WTC11 (cell line): ENCODE results near the gene PPM1N. TPM values are rescaled to one million over a fixed set of nuclear protein-coding genes. Genes with fewer than 3 reads are reported as not detected.

Experiments used
- ATAC-seq: fragments of 200-7000 bp; cut with Tn5 transposase; 2 replicates; pipeline ENCODE4 v1.10.0; 2021; ENCODE audit warnings: mild to moderate bottlenecking, moderate library complexity
- CTCF ChIA-PET: fragments of 300-600 bp; sonication (Branson Sonifier 250); formaldehyde crosslinking; loops from one replicate; lab custom pipeline; 2021; ENCODE audit warnings: antibody characterized with exemption; lab: Charles Lee
- POLR2A ChIA-PET: fragments of 350-600 bp; sonication (Branson Sonifier 250); formaldehyde crosslinking; loops from one replicate; lab custom pipeline; 2021; ENCODE audit warnings: antibody characterized with exemption; lab: Charles Lee
- DNase-seq: peaks from one replicate; pipeline ENCODE4 v3.0.0; 2021; ENCODE audit warnings: low spot score
- H3K27ac Mint-ChIP-seq: 2 replicates; pipeline ENCODE4 v1.8.0; 2021; ENCODE audit warnings: mixed read lengths
- H3K27me3 Mint-ChIP-seq: 2 replicates; pipeline ENCODE4 v1.8.0; 2021; ENCODE audit warnings: low read depth, mild to moderate bottlenecking, moderate library complexity, mixed read lengths
- H3K36me3 Mint-ChIP-seq: 2 replicates; pipeline ENCODE4 v1.8.0; 2021; ENCODE audit warnings: mixed read lengths
- H3K4me1 Mint-ChIP-seq: 2 replicates; pipeline ENCODE4 v1.8.0; 2022; ENCODE audit warnings: mixed read lengths
- H3K4me3 Mint-ChIP-seq: 2 replicates; pipeline ENCODE4 v1.8.0; 2021; ENCODE audit warnings: mild to moderate bottlenecking, moderate library complexity, mixed read lengths
- H3K9me3 Mint-ChIP-seq: 2 replicates; pipeline ENCODE4 v1.8.0; 2021; ENCODE audit warnings: mixed read lengths
- CREM ChIP-seq: sonication (generic); formaldehyde crosslinking; IDR thresholded peaks from 2 replicates; pipeline ENCODE4 v1.8.1; 2022; ENCODE audit warnings: mild to moderate bottlenecking, missing genetic modification reagents, moderate library complexity
- GABPB1 ChIP-seq: sonication (generic); formaldehyde crosslinking; IDR thresholded peaks from 2 replicates; pipeline ENCODE4 v1.8.1; 2023; ENCODE audit warnings: mild to moderate bottlenecking, missing genetic modification reagents
- NR1H2 ChIP-seq: sonication (generic); formaldehyde crosslinking; IDR thresholded peaks from 2 replicates; pipeline ENCODE4 v1.9.0; 2021; ENCODE audit warnings: mild to moderate bottlenecking, moderate library complexity, missing genetic modification reagents
- ZNF219 ChIP-seq: sonication (generic); formaldehyde crosslinking; IDR thresholded peaks from 2 replicates; pipeline ENCODE4 v1.8.0; 2023; ENCODE audit warnings: missing genetic modification reagents, mild to moderate bottlenecking, borderline replicate concordance
- ZNF232 ChIP-seq: sonication (generic); formaldehyde crosslinking; IDR thresholded peaks from 2 replicates; pipeline ENCODE4 v1.8.0; 2022; ENCODE audit warnings: mild to moderate bottlenecking, missing genetic modification reagents
- ZNF671 ChIP-seq: fragments of 250-450 bp; sonication (Bioruptor Pico); IDR thresholded peaks from 2 replicates; pipeline ENCODE4 v1.8.0; 2021; ENCODE audit warnings: mild to moderate bottlenecking
- total RNA-seq: library from RNA; stranded (reverse); gene quantifications from 3 replicates; pipeline ENCODE4 v1.2.3, GENCODE V29; 2021
- TF ChIP-seq, protein P1 (sequence below): sonication (generic); formaldehyde crosslinking; IDR thresholded peaks from 2 replicates; pipeline ENCODE4 v1.8.0; 2023; ENCODE audit warnings: missing genetic modification reagents, mild to moderate bottlenecking, borderline replicate concordance
- TF ChIP-seq, protein P2 (sequence below): sonication (generic); formaldehyde crosslinking; IDR thresholded peaks from 2 replicates; pipeline ENCODE4 v1.8.1; 2023; ENCODE audit warnings: mild to moderate bottlenecking, missing genetic modification reagents
- TF ChIP-seq, protein P3 (sequence below): sonication (generic); formaldehyde crosslinking; IDR thresholded peaks from 2 replicates; pipeline ENCODE4 v1.8.0; 2023; ENCODE audit warnings: mild to moderate bottlenecking, missing genetic modification reagents
- TF ChIP-seq, protein P4 (sequence below): sonication (generic); formaldehyde crosslinking; IDR thresholded peaks from 2 replicates; pipeline ENCODE4 v1.8.0; 2022; ENCODE audit warnings: mild to moderate bottlenecking, missing genetic modification reagents
- TF ChIP-seq, protein P5 (sequence below): sonication (generic); formaldehyde crosslinking; IDR thresholded peaks from 2 replicates; pipeline ENCODE4 v1.8.1; 2022; ENCODE audit warnings: mild to moderate bottlenecking, moderate library complexity, missing genetic modification reagents
- TF ChIP-seq, protein P6 (sequence below): fragments of 200-600 bp; IDR thresholded peaks from 2 replicates; pipeline ENCODE4 v1.8.0; 2022; ENCODE audit warnings: antibody characterized with exemption
- TF ChIP-seq, protein P7 (sequence below): fragments of 250-450 bp; sonication (Bioruptor Pico); IDR thresholded peaks from 2 replicates; pipeline ENCODE4 v1.8.0; 2021; ENCODE audit warnings: mild to moderate bottlenecking

Gene PPM1N
- total RNA-seq, 1 experiment from 2014 or later = 10.3 TPM

DNA sequence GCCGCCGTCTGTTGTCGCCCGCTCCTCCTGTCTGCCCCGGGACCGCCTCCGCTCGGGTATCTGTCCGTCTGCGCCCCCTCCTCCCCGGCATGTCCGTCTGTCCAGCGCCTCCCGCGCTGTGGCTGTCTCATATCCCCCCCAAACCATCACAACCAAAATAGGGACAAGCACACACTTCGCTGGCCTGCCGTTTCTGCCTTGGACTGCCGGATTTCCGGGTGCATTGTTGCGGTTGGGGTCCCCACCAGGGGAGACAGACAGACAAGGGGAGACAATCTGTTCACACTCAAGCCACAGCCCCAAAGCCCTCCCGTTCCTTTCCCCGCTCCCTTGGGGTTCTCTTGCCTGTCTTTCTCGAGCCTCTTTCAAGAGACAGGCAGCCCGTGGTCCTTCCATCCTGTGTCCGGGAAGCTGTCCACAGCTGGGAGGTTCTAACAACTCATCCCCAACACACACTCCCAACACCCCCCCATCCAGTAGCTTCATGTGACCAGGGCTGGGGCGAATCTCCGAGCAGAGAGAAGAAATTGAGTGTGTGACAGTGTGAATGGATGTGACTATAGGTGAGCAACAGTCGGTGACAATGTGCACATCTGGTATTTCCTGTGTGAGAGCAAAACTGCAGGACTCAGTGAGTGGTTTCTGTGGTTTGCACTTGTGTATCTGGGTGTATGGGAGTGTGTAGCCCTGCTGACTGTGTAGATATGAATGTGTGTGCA, 47.0 kb upstream of the PPM1N start:
- POLR2A ChIA-PET = interaction anchor here (0.6 kb wide), 1 partner anchor 1964 kb away, joined by 4 read pairs; no protein-coding TSS in a partner anchor
- Mint-ChIP-seq H3K27me3 (peaks cover 62% of the 10 kb centered on the region), H3K27ac (no peak overlapping the region), H3K4me1 (peaks cover 24% of the 10 kb centered on the region), H3K4me3 (peak overlapping the region; percentile 79), H3K36me3 (no peaks in the 10 kb centered on the region), H3K9me3 (no peaks in the 10 kb centered on the region)
- ATAC-seq (no peak), DNase-seq (no peak)
- TF ChIP-seq, protein P1, sequence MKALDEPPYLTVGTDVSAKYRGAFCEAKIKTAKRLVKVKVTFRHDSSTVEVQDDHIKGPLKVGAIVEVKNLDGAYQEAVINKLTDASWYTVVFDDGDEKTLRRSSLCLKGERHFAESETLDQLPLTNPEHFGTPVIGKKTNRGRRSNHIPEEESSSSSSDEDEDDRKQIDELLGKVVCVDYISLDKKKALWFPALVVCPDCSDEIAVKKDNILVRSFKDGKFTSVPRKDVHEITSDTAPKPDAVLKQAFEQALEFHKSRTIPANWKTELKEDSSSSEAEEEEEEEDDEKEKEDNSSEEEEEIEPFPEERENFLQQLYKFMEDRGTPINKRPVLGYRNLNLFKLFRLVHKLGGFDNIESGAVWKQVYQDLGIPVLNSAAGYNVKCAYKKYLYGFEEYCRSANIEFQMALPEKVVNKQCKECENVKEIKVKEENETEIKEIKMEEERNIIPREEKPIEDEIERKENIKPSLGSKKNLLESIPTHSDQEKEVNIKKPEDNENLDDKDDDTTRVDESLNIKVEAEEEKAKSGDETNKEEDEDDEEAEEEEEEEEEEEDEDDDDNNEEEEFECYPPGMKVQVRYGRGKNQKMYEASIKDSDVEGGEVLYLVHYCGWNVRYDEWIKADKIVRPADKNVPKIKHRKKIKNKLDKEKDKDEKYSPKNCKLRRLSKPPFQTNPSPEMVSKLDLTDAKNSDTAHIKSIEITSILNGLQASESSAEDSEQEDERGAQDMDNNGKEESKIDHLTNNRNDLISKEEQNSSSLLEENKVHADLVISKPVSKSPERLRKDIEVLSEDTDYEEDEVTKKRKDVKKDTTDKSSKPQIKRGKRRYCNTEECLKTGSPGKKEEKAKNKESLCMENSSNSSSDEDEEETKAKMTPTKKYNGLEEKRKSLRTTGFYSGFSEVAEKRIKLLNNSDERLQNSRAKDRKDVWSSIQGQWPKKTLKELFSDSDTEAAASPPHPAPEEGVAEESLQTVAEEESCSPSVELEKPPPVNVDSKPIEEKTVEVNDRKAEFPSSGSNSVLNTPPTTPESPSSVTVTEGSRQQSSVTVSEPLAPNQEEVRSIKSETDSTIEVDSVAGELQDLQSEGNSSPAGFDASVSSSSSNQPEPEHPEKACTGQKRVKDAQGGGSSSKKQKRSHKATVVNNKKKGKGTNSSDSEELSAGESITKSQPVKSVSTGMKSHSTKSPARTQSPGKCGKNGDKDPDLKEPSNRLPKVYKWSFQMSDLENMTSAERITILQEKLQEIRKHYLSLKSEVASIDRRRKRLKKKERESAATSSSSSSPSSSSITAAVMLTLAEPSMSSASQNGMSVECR (CRISPR knock-in tag) = no peak
- no peak for TF ChIP-seq CREM (CRISPR knock-in tag)
- TF ChIP-seq, protein P2, sequence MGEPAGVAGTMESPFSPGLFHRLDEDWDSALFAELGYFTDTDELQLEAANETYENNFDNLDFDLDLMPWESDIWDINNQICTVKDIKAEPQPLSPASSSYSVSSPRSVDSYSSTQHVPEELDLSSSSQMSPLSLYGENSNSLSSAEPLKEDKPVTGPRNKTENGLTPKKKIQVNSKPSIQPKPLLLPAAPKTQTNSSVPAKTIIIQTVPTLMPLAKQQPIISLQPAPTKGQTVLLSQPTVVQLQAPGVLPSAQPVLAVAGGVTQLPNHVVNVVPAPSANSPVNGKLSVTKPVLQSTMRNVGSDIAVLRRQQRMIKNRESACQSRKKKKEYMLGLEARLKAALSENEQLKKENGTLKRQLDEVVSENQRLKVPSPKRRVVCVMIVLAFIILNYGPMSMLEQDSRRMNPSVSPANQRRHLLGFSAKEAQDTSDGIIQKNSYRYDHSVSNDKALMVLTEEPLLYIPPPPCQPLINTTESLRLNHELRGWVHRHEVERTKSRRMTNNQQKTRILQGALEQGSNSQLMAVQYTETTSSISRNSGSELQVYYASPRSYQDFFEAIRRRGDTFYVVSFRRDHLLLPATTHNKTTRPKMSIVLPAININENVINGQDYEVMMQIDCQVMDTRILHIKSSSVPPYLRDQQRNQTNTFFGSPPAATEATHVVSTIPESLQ (CRISPR knock-in tag) = no peak
- TF ChIP-seq ZNF671 (CRISPR knock-in tag) = no peak
- TF ChIP-seq, protein P3, sequence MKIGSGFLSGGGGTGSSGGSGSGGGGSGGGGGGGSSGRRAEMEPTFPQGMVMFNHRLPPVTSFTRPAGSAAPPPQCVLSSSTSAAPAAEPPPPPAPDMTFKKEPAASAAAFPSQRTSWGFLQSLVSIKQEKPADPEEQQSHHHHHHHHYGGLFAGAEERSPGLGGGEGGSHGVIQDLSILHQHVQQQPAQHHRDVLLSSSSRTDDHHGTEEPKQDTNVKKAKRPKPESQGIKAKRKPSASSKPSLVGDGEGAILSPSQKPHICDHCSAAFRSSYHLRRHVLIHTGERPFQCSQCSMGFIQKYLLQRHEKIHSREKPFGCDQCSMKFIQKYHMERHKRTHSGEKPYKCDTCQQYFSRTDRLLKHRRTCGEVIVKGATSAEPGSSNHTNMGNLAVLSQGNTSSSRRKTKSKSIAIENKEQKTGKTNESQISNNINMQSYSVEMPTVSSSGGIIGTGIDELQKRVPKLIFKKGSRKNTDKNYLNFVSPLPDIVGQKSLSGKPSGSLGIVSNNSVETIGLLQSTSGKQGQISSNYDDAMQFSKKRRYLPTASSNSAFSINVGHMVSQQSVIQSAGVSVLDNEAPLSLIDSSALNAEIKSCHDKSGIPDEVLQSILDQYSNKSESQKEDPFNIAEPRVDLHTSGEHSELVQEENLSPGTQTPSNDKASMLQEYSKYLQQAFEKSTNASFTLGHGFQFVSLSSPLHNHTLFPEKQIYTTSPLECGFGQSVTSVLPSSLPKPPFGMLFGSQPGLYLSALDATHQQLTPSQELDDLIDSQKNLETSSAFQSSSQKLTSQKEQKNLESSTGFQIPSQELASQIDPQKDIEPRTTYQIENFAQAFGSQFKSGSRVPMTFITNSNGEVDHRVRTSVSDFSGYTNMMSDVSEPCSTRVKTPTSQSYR (CRISPR knock-in tag) = no peak
- TF ChIP-seq NR1H2 (CRISPR knock-in tag) = no peak
- TF ChIP-seq, protein P4, sequence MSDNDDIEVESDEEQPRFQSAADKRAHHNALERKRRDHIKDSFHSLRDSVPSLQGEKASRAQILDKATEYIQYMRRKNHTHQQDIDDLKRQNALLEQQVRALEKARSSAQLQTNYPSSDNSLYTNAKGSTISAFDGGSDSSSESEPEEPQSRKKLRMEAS = no peak
- TF ChIP-seq, protein P5, sequence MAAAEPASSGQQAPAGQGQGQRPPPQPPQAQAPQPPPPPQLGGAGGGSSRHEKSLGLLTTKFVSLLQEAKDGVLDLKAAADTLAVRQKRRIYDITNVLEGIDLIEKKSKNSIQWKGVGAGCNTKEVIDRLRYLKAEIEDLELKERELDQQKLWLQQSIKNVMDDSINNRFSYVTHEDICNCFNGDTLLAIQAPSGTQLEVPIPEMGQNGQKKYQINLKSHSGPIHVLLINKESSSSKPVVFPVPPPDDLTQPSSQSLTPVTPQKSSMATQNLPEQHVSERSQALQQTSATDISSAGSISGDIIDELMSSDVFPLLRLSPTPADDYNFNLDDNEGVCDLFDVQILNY = no peak
- no peak for TF ChIP-seq GABPB1 (CRISPR knock-in tag)
- TF ChIP-seq ZNF232 (CRISPR knock-in tag) = no peak
- TF ChIP-seq, protein P6, sequence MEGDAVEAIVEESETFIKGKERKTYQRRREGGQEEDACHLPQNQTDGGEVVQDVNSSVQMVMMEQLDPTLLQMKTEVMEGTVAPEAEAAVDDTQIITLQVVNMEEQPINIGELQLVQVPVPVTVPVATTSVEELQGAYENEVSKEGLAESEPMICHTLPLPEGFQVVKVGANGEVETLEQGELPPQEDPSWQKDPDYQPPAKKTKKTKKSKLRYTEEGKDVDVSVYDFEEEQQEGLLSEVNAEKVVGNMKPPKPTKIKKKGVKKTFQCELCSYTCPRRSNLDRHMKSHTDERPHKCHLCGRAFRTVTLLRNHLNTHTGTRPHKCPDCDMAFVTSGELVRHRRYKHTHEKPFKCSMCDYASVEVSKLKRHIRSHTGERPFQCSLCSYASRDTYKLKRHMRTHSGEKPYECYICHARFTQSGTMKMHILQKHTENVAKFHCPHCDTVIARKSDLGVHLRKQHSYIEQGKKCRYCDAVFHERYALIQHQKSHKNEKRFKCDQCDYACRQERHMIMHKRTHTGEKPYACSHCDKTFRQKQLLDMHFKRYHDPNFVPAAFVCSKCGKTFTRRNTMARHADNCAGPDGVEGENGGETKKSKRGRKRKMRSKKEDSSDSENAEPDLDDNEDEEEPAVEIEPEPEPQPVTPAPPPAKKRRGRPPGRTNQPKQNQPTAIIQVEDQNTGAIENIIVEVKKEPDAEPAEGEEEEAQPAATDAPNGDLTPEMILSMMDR = no peak
- TF ChIP-seq, protein P7, sequence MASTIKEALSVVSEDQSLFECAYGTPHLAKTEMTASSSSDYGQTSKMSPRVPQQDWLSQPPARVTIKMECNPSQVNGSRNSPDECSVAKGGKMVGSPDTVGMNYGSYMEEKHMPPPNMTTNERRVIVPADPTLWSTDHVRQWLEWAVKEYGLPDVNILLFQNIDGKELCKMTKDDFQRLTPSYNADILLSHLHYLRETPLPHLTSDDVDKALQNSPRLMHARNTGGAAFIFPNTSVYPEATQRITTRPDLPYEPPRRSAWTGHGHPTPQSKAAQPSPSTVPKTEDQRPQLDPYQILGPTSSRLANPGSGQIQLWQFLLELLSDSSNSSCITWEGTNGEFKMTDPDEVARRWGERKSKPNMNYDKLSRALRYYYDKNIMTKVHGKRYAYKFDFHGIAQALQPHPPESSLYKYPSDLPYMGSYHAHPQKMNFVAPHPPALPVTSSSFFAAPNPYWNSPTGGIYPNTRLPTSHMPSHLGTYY (CRISPR knock-in tag) = no peak
- no peak for TF ChIP-seq ZNF219 (CRISPR knock-in tag)
- CTCF ChIA-PET = interaction anchor here (1.0 to 1.6 kb wide), 2 partner anchors 12 to 34 kb away, joined by 4 to 8 read pairs; no protein-coding TSS in a partner anchor
